ENCODE measurements around the gene TRABD2B.

GRCh38 chr1:47979724-47980123 is 17.5 kb downstream of the TRABD2B start:
- TF ChIP-seq POLR2A (IDR thresholded peaks at IDR 0.05), result no peak
- TF ChIP-seq CTCF (IDR thresholded peaks at IDR 0.05), result no peak
- no peak for TF ChIP-seq POLR2AphosphoS5 (IDR thresholded peaks at IDR 0.05)
- TF ChIP-seq EP300 (IDR thresholded peaks at IDR 0.05), result no peak

Data from upper lobe of left lung (tissue), 4 donors.